ENCODE data around the gene CTRL. TPM values are rescaled to one million over a fixed set of nuclear protein-coding genes. Genes with fewer than 3 reads are reported as not detected.
A peak's percentile ranks its signal among the peaks of the same experiment; 100 is the strongest.
"Not testable (repeated sequence)": the region's sequence is repeated elsewhere in the genome, so short reads cannot be mapped to it uniquely, and the experiment has no call there.

Gene CTRL
- total RNA-seq, 1 experiment from 2014 or later: 2.2 TPM

DNA sequence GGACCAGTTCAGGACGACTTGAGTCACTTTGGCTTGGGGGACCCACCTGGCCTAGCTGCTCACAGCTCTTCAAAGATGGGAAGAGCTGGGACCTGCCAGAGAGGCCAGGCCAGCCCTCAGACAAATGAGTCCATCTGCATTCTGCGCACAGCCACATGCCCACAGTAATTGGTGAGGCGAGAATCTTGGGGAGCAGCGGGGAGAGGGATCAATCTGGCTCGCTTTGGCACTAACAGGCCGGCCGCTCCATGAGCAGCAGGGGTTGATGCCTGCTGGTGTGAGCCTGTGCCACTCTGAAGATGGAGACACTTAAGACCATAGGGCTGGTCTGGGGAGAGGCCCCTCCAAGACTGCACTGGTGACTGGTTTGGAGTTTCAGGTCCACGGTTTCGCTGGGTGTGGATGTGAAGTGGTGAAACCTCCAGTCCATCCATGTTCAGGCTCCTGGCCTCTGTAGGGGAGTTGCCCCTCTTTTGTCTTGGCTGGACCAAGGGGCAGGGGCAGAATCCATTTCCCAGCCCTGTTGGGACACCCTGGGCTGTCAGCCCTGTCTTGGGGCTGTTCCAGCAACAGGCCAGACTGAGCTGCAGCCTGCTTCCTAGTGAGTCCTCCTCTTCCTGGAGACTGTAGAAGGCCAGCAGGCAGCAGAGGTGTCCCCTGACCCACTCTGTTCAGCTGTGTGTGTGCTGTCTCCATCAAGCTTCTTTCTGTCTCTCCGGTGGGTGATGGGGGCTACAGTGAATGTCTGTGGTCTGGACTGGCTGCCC is 7.3 kb downstream of the CTRL start:
- no peak for DNase-seq (ENCODE audit: low spot score)

DNA sequence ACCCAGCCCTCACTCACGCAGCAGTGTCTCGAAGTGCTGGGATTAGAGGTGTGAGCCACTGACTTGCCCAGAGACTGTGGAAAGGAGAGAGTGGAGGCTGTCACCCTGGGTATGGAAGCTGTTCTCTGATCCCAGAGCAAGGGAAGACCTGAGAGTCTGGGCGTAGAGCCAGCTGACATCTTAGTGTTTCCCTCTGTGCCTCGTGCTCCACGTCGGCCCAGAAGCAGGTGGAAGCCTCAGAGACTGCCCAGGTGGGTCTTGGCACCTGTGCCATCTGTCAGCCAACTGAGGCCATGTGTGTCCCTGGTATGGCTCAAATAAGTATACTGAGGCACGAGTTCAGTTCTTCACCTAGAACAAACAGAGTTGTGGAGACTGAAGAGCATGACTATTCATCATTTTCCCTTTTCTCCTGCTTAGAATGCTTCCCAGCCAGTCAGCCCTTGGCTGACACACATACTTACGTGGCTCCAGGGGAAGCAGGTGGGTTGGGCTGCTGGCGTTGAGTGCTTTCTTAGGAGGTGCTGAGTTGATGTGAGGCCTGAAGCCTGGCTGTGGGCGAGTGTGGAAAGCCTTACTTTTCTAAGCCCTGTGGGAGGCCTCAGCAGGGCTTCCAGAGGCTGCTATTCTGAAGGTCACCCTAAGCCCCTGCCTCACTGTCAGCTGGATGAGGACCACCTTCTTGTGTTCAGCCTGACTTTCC is 8.1 kb downstream of the CTRL start:
- no peak for DNase-seq (ENCODE audit: low spot score)

DNA sequence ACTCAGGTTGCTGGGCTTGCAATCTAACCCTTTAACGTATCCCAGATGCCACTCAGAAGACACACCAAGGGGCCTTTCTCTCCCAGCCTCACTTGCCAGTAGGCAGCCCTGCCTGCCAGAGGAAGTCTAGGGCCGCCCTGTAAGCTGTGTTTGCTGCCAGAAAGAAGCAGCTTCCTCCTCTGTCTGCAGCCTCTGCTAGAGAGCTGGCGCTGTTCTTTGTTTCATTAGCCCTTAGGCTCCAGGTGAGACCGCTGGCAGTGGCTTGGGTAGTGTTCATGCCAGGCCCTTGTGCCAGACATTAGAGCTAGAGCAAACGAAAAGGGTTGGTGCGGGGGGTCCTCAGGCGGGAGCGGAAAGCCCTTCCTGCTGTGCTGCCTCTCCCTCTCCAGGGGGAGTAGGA is 8.9 kb downstream of the CTRL start:
- DNase-seq (ENCODE audit: low spot score): no peak

DNA sequence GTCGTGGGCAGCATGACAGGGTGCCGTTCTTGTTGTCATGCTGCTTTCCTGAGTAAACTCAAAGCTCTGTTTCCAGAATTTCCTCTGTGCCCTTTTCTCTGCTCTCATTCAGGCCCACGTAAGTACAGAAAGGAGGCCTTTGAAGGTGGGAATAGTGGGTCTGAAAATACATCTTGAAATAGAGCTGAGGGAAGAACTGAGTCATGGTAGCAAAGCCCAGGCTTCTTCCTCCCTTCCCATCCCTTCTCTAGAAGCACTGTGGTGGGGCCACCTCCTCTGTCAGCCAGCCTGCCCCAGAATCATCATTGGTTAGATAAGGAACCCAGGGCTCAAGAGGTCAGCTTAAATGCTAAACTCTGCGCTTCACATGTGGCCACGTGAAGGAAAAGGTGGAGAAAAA is 9.4 kb downstream of the CTRL start:
- no peak for DNase-seq (ENCODE audit: low spot score)

DNA sequence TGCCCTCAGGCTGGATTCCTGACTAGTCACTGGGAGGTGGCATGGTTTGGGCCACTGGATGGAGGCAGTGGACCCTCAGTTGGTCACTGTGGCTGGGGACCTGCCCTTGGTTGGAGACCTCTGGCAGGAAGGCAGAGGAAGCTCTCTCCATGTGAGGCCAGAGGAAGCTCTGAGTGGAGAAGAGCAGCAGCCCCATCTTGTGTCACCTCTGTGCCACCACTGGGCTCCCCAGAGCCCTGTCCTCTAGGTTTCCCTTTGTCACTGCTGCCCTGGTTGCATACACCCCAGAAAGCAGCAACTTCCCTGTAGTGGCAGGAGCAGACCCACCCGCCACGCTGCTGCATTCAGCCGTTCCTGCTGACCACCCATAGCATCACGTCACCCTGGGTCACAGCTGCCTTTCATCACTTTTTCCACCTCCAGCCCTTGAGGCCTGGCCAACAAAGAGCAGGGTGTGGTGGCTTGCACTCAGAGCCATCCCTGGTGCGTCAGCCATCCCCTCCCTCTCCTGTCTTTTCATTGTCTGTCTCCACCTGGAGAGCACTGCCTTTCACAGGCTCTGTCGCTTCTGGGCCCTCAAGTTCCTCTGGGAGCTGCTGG is 11.9 kb downstream of the CTRL start:
- no peak for DNase-seq (ENCODE audit: low spot score)

DNA sequence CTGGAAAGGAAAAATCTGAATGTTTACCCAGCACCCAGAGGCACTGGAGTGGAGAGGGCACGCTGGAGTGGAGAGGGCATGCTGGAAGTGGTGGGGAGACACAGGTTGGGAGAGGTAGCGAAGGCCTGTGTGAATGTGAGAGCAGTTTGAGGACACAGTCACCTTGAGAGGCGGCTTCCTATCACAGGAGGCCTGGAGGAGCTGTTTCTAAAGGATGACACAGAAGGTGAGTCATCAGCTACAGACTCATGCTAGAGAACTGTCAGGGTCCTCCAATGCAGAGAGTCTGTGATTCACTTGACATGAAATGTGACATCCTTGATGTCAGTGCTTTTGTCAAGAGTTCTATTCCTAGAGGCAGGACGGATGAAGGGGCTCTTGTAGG is 13.8 kb downstream of the CTRL start:
- DNase-seq (ENCODE audit: low spot score): no peak

DNA sequence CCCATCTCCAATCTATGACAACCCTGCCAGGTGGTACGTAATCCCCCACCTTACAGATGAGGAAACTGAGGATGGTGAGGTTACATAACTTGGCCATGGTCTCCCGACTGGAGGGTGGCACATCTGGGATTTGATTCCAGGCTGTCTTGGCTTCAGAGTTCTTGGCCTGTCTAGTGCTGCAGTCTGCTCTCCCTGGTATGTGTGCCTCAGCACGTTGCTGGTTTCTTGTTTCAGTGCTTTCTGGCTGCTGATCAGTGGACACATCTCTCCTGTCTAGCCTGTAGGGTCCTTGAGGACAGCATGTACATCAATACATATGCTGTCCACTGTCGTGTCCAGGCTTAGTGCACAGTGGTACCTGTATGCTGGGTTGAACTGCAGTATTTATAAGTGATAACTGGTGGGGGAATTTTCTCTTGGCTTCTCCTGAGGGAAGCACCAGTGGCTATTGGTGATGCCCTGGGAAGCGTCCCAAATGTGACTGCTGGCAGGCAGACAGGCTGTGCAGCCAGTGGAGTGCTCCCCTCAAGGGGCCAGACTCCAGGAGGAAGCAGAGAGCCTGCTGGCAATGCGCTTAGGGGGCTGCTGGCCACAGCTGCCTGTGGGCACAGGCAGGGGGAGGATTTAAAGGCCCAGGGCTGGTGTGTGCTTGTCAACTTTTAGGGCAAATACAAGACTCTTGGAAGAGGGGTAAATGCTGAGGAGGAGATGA is 14.4 kb downstream of the CTRL start:
- DNase-seq (ENCODE audit: low spot score): no peak

DNA sequence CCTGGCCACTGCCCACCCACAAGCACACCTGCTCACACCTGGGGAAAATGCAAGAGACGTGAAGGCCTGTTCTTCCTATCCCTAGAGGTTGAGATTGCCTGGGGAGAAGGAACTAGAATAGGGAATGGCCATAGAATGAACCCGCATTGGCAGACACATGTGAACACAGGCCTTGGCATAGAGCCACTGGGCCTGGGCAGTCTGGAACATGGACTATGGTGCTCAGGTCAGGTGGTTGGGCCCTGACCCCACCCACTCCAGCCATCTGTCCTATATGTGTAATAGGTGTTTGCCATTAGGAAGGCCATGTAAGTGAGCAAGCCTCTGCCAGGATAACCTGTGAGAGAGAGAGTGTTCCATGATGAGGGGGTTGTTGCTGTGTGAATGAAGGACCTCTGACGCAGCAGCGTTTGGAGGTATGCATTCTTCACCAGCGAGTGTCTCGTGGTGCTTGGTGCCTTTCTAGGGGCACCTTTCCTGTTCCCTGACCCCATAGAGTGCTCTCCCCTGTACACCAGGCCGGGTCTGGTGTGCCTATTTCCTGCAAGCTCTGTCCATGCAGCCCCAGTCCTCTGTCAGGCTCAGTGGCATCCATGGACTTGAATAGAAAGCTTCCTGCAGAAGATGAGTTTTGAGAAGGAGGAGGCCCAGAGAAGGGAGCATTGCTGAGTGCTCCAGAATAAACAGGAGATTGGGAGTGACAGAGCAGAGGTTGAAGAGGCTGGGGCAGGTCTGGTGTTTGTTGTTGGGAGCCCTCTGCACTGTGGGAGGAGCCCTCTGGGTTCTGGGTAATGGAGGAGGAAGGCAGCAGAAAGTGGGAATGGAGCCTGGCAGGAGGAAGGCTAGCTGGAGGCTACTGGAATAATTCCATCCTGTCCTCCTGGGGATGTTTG is 15.6 kb downstream of the CTRL start:
- DNase-seq (ENCODE audit: low spot score): no peak

DNA sequence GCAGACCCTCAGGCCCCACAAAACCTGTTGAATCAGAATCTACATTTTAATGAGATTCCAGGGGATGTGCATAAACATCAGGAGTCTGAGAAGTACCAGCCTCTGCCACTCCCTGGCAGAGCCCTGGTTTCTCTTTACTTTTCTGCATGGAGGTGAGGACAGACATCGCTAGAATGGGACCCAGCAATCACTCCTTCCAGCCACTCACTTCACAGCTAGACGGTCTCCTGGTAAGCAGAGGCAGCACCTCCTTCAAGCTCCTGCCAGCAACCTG is 16.2 kb downstream of the CTRL start:
- not testable (repeated sequence) for DNase-seq (ENCODE audit: low spot score)

DNA sequence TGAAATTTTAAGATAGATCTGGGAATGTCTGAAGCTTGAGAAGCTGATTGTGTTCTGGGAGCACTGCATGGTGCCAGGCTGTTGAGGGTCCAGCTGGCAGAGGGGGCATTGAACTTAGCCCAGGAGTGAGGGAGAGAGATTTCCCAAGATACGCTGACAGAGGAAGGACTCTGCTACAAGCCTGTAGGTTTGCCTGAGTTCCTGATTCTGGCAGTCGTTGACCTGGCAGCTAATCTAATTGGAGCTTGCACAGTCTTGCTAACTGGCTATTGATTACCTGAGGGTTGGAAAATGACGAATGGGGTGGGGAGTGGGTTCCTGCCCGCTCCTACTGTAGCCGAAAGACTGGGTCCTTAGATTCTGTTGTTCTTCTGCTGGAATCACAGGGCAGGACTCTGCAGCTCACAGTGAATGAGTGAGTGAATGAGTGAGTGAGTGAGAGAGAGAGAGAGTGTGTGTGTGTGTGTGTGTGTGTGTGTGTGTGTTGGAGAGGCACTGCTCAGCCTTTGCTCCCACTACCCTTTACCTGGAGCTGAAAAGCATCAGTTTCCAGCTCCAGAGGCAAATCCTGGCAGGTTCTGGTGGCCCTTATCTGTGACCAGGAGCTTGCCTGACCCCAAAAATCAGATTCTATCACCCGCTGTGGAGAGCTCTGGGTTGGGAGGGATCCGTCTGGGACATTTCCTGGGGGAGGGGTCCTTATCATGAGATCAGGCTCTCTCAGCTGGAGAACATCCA is 16.7 kb downstream of the CTRL start:
- DNase-seq (ENCODE audit: low spot score): no peak

DNA sequence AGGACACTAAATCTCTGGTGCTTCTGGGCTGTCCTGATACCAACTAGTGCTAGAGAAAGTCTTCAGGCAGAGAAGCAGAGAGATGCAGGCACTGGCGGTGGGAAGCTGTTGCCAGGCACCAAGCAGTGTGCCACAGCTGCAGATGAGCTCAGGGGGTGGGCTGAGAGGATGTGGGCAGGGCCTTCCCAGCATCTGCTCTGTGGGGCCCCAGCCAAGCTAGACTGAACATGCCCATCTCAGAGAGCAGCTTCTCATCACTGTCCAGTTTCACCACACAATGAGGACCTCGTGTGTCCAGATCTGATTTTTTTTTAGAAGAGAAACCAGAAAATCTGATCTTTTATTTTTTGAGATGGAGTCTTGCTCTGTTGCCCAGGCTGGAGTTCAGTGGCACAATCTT is 21.5 kb downstream of the CTRL start:
- no peak for DNase-seq (ENCODE audit: low spot score)

DNA sequence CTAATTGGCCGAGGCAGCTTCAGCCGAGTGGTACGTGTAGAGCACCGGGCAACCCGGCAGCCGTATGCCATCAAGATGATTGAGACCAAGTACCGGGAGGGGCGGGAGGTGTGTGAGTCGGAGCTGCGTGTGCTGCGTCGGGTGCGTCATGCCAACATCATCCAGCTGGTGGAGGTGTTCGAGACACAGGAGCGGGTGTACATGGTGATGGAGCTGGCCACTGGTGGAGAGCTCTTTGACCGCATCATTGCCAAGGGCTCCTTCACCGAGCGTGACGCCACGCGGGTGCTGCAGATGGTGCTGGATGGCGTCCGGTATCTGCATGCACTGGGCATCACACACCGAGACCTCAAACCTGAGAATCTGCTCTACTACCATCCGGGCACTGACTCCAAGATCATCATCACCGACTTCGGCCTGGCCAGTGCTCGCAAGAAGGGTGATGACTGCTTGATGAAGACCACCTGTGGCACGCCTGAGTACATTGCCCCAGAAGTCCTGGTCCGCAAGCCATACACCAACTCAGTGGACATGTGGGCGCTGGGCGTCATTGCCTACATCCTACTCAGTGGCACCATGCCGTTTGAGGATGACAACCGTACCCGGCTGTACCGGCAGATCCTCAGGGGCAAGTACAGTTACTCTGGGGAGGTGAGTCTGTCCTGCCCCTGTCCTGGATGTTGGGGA is 22.5 kb downstream of the CTRL start:
- no peak for DNase-seq (ENCODE audit: low spot score)

DNA sequence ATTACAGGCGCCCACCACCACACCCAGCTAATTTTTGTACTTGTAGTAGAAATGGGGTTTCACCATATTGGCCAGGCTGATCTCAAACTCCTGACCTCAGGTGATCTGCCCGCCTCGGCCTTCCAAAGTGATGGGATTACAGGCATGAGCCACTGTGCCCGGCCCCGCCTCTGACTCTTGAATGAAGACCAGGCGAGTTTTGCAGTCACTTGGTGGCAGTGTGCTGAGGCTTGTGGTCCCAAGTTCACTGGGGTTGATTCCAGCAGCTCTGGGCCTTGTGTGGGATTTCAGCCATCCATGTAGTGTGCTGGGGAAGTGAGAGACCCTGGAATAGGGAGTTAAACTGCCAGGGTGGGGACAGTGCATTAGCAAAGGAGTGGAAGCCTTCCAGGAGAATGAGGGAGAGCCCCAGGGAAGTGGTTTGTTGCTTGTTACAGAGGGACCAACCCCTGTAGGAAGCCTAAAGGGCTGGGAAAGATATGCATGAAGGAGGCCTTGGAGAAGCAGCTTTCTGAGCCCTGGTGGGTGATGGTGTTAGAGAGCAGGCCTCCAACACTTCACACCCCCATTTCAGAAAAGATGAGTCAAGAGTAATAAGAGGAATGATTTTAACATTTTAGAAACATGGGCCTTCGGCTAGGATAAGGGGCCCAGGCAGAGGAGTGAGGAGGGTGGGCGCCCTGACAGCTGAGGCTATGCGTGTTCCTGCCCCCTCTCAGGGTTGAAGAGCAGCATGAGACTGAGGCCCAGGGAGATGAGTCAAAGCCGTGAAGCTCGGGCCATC is 24.1 kb downstream of the CTRL start:
- no peak for DNase-seq (ENCODE audit: low spot score)

DNA sequence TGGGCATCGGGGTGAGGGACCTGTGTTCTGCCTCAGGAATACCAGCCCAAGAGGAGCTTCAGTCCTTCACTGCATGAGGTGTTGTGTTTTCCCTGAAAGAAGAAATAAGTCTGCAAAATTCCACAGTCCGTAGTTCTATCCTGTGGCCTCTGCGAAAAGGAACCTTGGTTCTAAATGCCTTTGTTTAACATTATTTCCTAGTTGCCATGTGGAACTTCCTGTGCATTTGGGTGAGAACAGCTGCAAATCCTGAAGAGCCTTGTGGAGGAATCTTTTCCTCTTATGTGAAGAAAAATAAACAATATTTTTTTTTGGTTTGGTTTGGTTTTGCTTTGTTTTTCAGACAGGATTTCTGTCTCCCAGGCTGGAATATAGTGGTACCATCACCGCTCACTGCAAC is 28.8 kb downstream of the CTRL start:
- DNase-seq (ENCODE audit: low spot score): no peak

DNA sequence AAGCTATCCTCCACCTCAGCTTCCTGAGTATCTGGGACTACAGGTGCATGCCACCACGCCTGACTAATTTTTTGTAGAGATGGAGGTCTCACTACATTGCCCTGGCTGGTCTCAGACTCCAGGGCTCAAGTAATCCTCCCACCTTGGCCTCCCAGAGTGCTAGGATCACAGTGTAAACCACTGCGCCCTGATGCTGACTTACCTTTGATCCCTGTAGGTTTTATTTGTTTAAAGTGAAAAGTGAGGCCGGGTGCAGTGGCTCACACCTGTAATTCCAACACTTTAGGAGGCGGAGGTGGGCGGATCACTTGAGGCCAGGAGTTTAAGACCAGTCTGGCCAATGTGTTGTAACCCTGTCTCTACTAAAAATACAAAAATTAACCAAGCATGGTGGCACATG is 29.9 kb downstream of the CTRL start:
- no peak for DNase-seq (ENCODE audit: low spot score)

DNA sequence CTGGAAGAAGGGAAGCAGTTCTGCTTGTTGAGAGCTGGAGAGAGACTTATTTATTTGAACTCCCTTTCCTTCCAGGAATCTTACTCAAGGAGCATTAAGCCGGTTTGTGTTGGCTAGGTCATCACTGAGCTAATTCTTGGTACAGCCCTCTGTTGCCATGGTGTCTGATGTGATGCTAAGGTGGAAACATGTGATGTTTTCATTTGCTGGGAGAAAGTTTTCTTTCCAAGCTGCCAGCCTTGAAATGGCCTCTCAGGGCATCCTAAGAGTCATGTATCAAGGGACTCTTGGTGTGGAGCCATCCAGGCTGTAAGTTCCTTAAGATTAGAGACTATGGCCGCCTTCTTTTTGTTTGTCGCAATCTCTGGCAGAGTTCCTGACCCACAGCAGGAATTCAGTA is 34.4 kb downstream of the CTRL start:
- DNase-seq (ENCODE audit: low spot score): no peak

DNA sequence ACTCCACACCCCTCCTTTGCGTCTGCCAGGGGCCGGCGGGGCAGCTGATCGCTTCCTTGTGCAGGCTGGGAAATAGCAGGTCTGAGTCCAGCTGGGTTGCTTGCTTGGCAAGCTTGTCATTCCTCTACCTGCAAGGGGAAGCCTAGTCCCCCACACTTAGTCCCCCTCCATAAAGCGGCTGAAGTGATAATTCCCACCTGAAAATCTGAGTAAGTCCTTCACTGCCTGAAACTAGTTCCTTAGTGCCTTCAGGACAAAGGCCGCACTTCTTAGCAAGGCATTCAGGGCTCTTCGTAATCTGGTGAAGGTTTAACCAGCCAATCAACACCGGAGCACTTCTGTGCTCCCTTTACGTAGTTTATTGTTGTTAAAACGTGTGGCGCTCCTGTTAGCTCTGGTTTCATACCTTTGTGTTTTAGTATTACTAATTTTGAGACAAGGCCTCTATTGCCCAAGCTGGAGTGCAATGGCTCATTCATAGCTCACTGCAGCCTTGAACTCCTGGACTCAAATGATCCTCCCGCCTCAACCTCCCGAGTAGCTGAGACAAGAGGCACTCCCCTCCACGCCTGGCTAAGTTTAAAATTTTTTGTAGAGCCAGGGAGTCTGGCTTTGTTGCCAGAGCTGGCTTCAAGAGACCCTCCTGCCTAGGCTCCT is 37.8 kb downstream of the CTRL start:
- DNase-seq (ENCODE audit: low spot score): no peak

DNA sequence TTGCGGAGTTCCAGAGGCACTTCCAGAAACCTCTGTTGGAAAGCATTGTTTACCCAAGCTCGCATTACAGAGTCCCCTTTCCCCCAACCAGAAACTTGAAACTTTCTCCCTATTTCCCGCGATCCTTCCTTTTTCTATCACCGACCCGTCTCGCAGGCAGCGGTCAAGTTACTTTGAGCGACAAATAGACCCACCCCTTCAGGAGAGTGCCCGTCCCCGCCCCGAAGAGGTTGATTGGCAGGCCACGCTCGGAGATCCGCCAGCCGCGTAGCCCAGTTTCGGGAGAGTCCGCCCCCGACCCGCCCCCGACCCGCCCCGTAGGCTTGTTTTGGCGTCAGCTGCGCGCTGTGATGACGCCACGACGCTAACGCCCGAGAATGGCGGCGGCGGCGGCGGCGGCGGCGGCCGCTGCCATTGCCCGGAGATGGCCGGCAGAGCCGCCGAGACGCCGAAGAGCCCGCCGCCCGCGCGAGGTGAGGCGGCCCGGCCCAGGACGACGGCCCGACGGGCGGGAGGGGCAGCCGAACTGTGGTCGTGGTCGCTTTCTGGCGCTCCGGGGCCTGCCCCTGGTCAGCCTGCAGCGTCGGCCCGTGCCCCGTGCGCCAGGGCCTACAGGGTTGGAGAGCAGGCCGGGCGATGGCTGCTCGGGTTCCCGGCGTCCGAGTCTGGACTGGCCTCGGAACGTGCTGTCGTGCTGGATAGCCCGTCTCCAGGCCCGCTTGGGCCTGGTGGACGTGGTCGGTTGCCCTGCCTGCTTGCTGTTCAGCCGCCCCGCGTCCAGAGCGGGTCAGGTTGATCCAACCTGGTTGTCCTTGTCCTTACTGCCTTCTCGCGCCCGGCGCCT is 38.5 kb downstream of the CTRL start, which contains the start of gene PSKH1:
PSKH1 (plus strand) TSS at position 356 of the 844 bp plus-strand sequence. CDS start 15,496 bp downstream, outside the sequence.
- peak; percentile 92 for DNase-seq (ENCODE audit: low spot score)
